OCI-LY7 (cell line): Measurements from ENCODE around the gene AP1M1. TPM values are rescaled to one million over a fixed set of nuclear protein-coding genes. Genes with fewer than 3 reads are reported as not detected.
A peak's percentile ranks its signal among the peaks of the same experiment; 100 is the strongest.

Source experiments
- BruUV-seq: library from RNA; stranded (reverse); fragments of 400-500 nt; replicated peaks from 2 replicates; lab custom pipeline; 2021; lab: Mats Ljungman, UMichigan
- CTCF ChIA-PET: fragments of 300-600 bp; sonication (Branson Sonifier 250); formaldehyde crosslinking; loops from one replicate; lab custom pipeline; 2022; ENCODE audit warnings: antibody characterized with exemption; ENCODE audit not compliant: unreplicated experiment; lab: Charles Lee
- POLR2A ChIA-PET: fragments of 300-600 bp; sonication (Branson Sonifier 250); formaldehyde crosslinking; loops from one replicate; lab custom pipeline; 2022; ENCODE audit warnings: antibody characterized with exemption; lab: Charles Lee
- DNase-seq: peaks from one replicate; pipeline ENCODE4 v3.0.0-alpha.2; 2015; ENCODE audit warnings: low spot score
- H2AFZ ChIP-seq: fragments of 200-600 bp; sonication (generic), shearing (Covaris generic); 2 replicates; pipeline ENCODE4 v1.6.1; 2014; ENCODE audit warnings: mild to moderate bottlenecking, antibody characterized with exemption, low read length, moderate library complexity
- H3K27ac ChIP-seq: fragments of 200-600 bp; sonication (generic); 2 replicates; pipeline ENCODE4 v1.5.1; 2014; ENCODE audit warnings: mixed run types, low read depth, mild to moderate bottlenecking, moderate library complexity, low read length, inconsistent platforms; ENCODE audit not compliant: poor library complexity, severe bottlenecking
- H3K36me3 ChIP-seq: fragments of 200-600 bp; sonication (generic); 2 replicates; pipeline ENCODE4 v1.6.1; 2014; ENCODE audit warnings: mild to moderate bottlenecking, antibody characterized with exemption, low read length, moderate library complexity, mixed read lengths; ENCODE audit not compliant: insufficient read depth
- H3K4me1 ChIP-seq: fragments of 200-600 bp; sonication (generic); 2 replicates; pipeline ENCODE4 v1.5.1; 2014; ENCODE audit warnings: mild to moderate bottlenecking, low read length; ENCODE audit not compliant: insufficient read depth, poor library complexity, severe bottlenecking
- H3K4me2 ChIP-seq: fragments of 200-600 bp; sonication (generic); 2 replicates; pipeline ENCODE4 v1.6.1; 2014; ENCODE audit warnings: mild to moderate bottlenecking, low read length
- H3K4me3 ChIP-seq: fragments of 200-600 bp; sonication (generic); 2 replicates; pipeline ENCODE4 v1.5.1; 2014; ENCODE audit warnings: mild to moderate bottlenecking, low read depth, low read length; ENCODE audit not compliant: poor library complexity, severe bottlenecking
- H3K79me2 ChIP-seq: fragments of 200-600 bp; sonication (generic); 2 replicates; pipeline ENCODE4 v1.6.1; 2016; ENCODE audit warnings: low read depth, mild to moderate bottlenecking, low read length, moderate library complexity, mixed read lengths; ENCODE audit not compliant: insufficient read depth
- H3K9me2 ChIP-seq: fragments of 200-600 bp; sonication (generic); 2 replicates; pipeline ENCODE4 v1.6.1; 2016; ENCODE audit warnings: mild to moderate bottlenecking, low read length, mixed read lengths; ENCODE audit not compliant: insufficient read depth
- H3K9me3 ChIP-seq: fragments of 200-600 bp; sonication (generic); 2 replicates; pipeline ENCODE4 v1.6.1; 2014; ENCODE audit warnings: mild to moderate bottlenecking, mixed run types, low read length, mixed read lengths
- H4K20me1 ChIP-seq: fragments of 200-600 bp; sonication (generic); 2 replicates; pipeline ENCODE4 v1.6.1; 2014; ENCODE audit warnings: mild to moderate bottlenecking, antibody characterized with exemption, low read length, moderate library complexity, mixed read lengths; ENCODE audit not compliant: insufficient read depth
- EZH2phosphoT487 ChIP-seq: fragments of 200-600 bp; sonication (generic); IDR thresholded peaks from 2 replicates; pipeline ENCODE4 v1.6.1; 2018; ENCODE audit warnings: low read depth, borderline replicate concordance, mild to moderate bottlenecking, mixed run types, antibody characterized with exemption, low read length, moderate library complexity, mixed read lengths
- intact Hi-C: fragments of 100-400 bp; cut with micrococcal nuclease; formaldehyde crosslinking; loops from one replicate; pipeline ENCODE4 v1.10.0; 2022; ENCODE audit not compliant: unreplicated experiment
- total RNA-seq, 2 experiments: library from RNA; depleted of rRNA in 1 of 2; stranded (reverse); fragments of >200 nt in 1 of 2; shearing (Covaris generic) in 1 of 2; gene quantifications; 2 replicates each; pipeline ENCODE4 v1.2.3, GENCODE V29; 2014 to 2022
- TF ChIP-seq, protein P1 (sequence below): fragments of 200-600 bp; sonication (generic); conservative IDR thresholded peaks from 2 replicates; pipeline ENCODE4 v1.5.1; 2014; ENCODE audit warnings: mild to moderate bottlenecking, antibody characterized with exemption, low read length, moderate library complexity, mixed read lengths

Gene AP1M1
- total RNA-seq, 2 experiments from 2014 or later: 92.9 to 94.6 TPM

DNA sequence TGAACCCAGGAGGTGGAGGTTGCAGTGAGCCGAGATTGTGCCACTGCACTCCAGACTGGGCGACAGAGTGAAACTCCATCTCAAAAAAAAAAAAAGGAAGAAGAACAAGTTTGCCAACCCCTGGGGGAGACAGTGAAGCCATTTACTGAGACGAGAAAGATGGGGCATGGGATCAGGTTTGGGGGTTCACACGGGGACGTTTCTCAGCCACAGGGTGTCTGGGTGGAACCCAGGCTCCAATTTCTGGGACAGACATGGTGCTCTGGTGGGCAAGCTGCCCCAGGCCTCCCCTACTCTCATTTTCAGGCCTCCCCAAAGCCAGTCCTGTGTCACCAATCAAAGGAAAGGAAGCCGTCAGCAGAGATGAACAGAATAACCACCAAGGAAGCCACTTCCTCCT is 40.8 kb upstream of the AP1M1 start:
- BruUV-seq: no TSS peak
- no peak for DNase-seq
- Histone ChIP-seq H3K27ac (peak overlapping the region; percentile 64), H3K4me2 (no peak overlapping the region), H3K9me2 (no peaks in the 10 kb centered on the region), H3K79me2 (no peaks in the 10 kb centered on the region), H3K4me3 (no peak overlapping the region), H3K4me1 (peaks cover 45% of the 10 kb centered on the region), H3K36me3 (peaks cover 63% of the 10 kb centered on the region), H4K20me1 (0 out of 2 replicates have a peak, but pooled peaks cover 5% of the 10 kb centered on the region), H2AFZ (no peak overlapping the region), H3K9me3 (no peaks in the 10 kb centered on the region)
- intact Hi-C loops: no loop called here
- CTCF ChIA-PET: no interaction called here
- no peak for TF ChIP-seq EZH2phosphoT487
- TF ChIP-seq, protein P1, sequence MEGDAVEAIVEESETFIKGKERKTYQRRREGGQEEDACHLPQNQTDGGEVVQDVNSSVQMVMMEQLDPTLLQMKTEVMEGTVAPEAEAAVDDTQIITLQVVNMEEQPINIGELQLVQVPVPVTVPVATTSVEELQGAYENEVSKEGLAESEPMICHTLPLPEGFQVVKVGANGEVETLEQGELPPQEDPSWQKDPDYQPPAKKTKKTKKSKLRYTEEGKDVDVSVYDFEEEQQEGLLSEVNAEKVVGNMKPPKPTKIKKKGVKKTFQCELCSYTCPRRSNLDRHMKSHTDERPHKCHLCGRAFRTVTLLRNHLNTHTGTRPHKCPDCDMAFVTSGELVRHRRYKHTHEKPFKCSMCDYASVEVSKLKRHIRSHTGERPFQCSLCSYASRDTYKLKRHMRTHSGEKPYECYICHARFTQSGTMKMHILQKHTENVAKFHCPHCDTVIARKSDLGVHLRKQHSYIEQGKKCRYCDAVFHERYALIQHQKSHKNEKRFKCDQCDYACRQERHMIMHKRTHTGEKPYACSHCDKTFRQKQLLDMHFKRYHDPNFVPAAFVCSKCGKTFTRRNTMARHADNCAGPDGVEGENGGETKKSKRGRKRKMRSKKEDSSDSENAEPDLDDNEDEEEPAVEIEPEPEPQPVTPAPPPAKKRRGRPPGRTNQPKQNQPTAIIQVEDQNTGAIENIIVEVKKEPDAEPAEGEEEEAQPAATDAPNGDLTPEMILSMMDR: no peak
- POLR2A ChIA-PET: interaction anchor here (0.6 kb wide), 1 partner anchor 12 kb away, joined by 5 read pairs; no protein-coding TSS in a partner anchor

DNA sequence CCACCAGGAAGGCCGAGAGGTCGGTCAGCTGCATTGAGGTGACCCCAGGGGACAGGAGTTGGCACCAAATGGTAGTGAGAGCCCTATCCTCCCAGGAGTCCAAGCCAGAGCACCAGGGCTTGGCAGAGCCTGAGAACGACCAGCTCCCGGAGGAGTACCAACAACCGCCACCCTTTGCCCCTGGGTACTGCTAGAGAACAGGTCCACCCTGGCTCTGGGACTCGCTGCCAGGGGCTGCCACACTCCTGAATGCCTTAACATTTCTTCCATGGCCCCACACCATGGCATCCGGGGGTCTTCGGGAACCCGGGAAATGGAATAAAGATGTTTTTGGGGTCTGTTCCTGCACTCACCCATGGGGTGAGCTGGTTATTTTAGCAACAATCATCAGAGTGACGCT is 40.1 kb upstream of the AP1M1 start:
- ChIA-PET POLR2A (no interaction called here), CTCF (no interaction called here)
- BruUV-seq: no TSS peak
- Histone ChIP-seq H3K4me1 (peaks cover 45% of the 10 kb centered on the region), H3K4me3 (no peak overlapping the region), H3K79me2 (no peaks in the 10 kb centered on the region), H3K9me2 (no peaks in the 10 kb centered on the region), H4K20me1 (0 out of 2 replicates have a peak, but pooled peaks cover 5% of the 10 kb centered on the region), H2AFZ (no peak overlapping the region), H3K4me2 (no peak overlapping the region), H3K36me3 (peaks cover 59% of the 10 kb centered on the region), H3K9me3 (no peaks in the 10 kb centered on the region), H3K27ac (no peak overlapping the region)
- no peak for DNase-seq
- intact Hi-C loops: no loop called here
- TF ChIP-seq, protein P1: no peak
- no peak for TF ChIP-seq EZH2phosphoT487

DNA sequence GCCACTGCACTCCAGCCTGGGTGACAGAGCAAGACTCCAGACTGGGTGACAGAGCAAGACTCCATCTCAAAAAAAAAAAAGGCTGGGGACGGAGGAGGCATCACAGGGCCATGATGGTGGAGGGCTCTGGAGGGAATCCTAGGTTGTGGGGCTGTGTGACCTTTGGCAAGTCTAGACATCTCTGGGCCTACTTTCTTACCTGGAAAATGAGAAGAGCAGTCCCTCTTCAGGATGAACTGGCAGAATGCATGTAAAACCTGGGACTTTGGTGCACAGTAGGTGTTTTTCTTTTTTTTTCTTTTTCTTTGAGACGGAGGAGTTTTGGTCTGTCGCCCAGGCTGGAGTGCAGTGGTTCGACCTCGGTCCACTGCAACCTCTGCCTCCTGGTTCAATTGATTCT is 38.1 kb upstream of the AP1M1 start:
- Histone ChIP-seq H3K9me3 (no peaks in the 10 kb centered on the region), H3K36me3 (peaks cover 38% of the 10 kb centered on the region), H3K4me2 (no peak overlapping the region), H3K4me1 (peaks cover 27% of the 10 kb centered on the region), H4K20me1 (no peaks in the 10 kb centered on the region), H3K4me3 (no peak overlapping the region), H3K27ac (no peak overlapping the region), H3K79me2 (no peaks in the 10 kb centered on the region), H2AFZ (no peak overlapping the region), H3K9me2 (no peaks in the 10 kb centered on the region)
- intact Hi-C loops: no loop called here
- no peak for TF ChIP-seq EZH2phosphoT487
- TF ChIP-seq, protein P1: no peak
- CTCF ChIA-PET: no interaction called here
- POLR2A ChIA-PET: no interaction called here
- BruUV-seq: no TSS peak
- no peak for DNase-seq
